ENCODE data around the gene ETFA. TPM values are rescaled to one million over a fixed set of nuclear protein-coding genes. Genes with fewer than 3 reads are reported as not detected.
A peak's percentile ranks its signal among the peaks of the same experiment; 100 is the strongest.

The ETFA gene
- polyA plus RNA-seq, 1 donor from 2014 or later: 107 TPM

GRCh38 chr15:76344893-76345582 is 33.8 kb upstream of the ETFA start:
- H3K27ac Mint-ChIP-seq: peak overlapping the region; percentile 5 to 84 (median 47)
- peaks cover 54% of the 10 kb centered on the region for H3K27me3 Mint-ChIP-seq
- H3K36me3 Mint-ChIP-seq: peaks cover 11% of the 10 kb centered on the region
- peaks cover 0 to 3% (median 0%) of the 10 kb centered on the region in 3 donors for H3K9me3 Mint-ChIP-seq
- peaks cover 16 to 38% (median 19%) of the 10 kb centered on the region in 3 donors for H3K4me1 Mint-ChIP-seq
- H3K4me3 Mint-ChIP-seq: peak overlapping the region; percentile 58 to 89 (median 82)

- H3K4me1 Mint-ChIP-seq: peaks cover 25 to 52% (median 28%) of the 10 kb centered on the region in 3 donors
- peaks cover 10% of the 10 kb centered on the region for H3K36me3 Mint-ChIP-seq
- H3K27me3 Mint-ChIP-seq: peaks cover 66% of the 10 kb centered on the region
- peak overlapping the region; percentile 5 to 63 (median 62) for H3K27ac Mint-ChIP-seq
- peaks cover 0 to 5% (median 0%) of the 10 kb centered on the region in 3 donors for H3K9me3 Mint-ChIP-seq
- H3K4me3 Mint-ChIP-seq: peak overlapping the region in 3 of 4 donors; percentile 32 to 78 (median 64)
Measured at GRCh38 chr15:76343313-76343996, 32.2 kb upstream of the ETFA start.

- Mint-ChIP-seq H3K9me3 (peaks cover 0 to 6% (median 0%) of the 10 kb centered on the region in 3 donors), H3K4me1 (peaks cover 25 to 46% (median 29%) of the 10 kb centered on the region in 3 donors), H3K27ac (peak overlapping the region in 2 of 3 donors; percentile 86 to 91), H3K27me3 (peaks cover 61% of the 10 kb centered on the region), H3K4me3 (peak overlapping the region in 3 of 4 donors; percentile 8 to 87 (median 65)), H3K36me3 (peaks cover 2% of the 10 kb centered on the region)
Measured at GRCh38 chr15:76342382-76343201, 31.3 kb upstream of the ETFA start.

GRCh38 chr15:76342058-76342381 is 30.8 kb upstream of the ETFA start:
- Mint-ChIP-seq H3K36me3 (peaks cover 2% of the 10 kb centered on the region), H3K27ac (peak overlapping the region; percentile 80 to 91 (median 86)), H3K27me3 (peaks cover 64% of the 10 kb centered on the region), H3K4me3 (peak overlapping the region; percentile 26 to 93 (median 76)), H3K4me1 (peaks cover 30 to 49% (median 33%) of the 10 kb centered on the region in 3 donors), H3K9me3 (peaks cover 0 to 6% (median 0%) of the 10 kb centered on the region in 3 donors)

GRCh38 chr15:76341366-76342057 is 30.2 kb upstream of the ETFA start:
- H3K4me1 Mint-ChIP-seq: peaks cover 34 to 54% (median 38%) of the 10 kb centered on the region in 3 donors
- H3K27ac Mint-ChIP-seq: peak overlapping the region; percentile 80 to 91 (median 86)
- H3K27me3 Mint-ChIP-seq: peaks cover 66% of the 10 kb centered on the region
- H3K4me3 Mint-ChIP-seq: peak overlapping the region; percentile 26 to 93 (median 90)
- peaks cover 2% of the 10 kb centered on the region for H3K36me3 Mint-ChIP-seq
- H3K9me3 Mint-ChIP-seq: peaks cover 0 to 6% (median 0%) of the 10 kb centered on the region in 3 donors

GRCh38 chr15:76340803-76341365 is 29.6 kb upstream of the ETFA start:
- Mint-ChIP-seq H3K27ac (peak overlapping the region; percentile 53 to 91 (median 87)), H3K36me3 (peaks cover 2% of the 10 kb centered on the region), H3K27me3 (peaks cover 63% of the 10 kb centered on the region), H3K4me1 (peaks cover 34 to 57% (median 38%) of the 10 kb centered on the region in 3 donors), H3K4me3 (peak overlapping the region; percentile 83 to 95 (median 90)), H3K9me3 (peaks cover 0 to 6% (median 0%) of the 10 kb centered on the region in 3 donors)

- peak overlapping the region; percentile 83 to 95 (median 90) for H3K4me3 Mint-ChIP-seq
- H3K27ac Mint-ChIP-seq: peak overlapping the region; percentile 53 to 92 (median 91)
- H3K27me3 Mint-ChIP-seq: peaks cover 62% of the 10 kb centered on the region
- peaks cover 2% of the 10 kb centered on the region for H3K36me3 Mint-ChIP-seq
- H3K9me3 Mint-ChIP-seq: peaks cover 0 to 4% (median 0%) of the 10 kb centered on the region in 3 donors
- peaks cover 32 to 59% (median 39%) of the 10 kb centered on the region in 3 donors for H3K4me1 Mint-ChIP-seq
Measured at GRCh38 chr15:76340198-76340802, 29.0 kb upstream of the ETFA start.

GRCh38 chr15:76339305-76340197 is 28.3 kb upstream of the ETFA start:
- H3K36me3 Mint-ChIP-seq: peaks cover 2% of the 10 kb centered on the region
- H3K4me1 Mint-ChIP-seq: peaks cover 35 to 58% (median 41%) of the 10 kb centered on the region in 3 donors
- H3K4me3 Mint-ChIP-seq: peak overlapping the region; percentile 83 to 95 (median 90)
- peaks cover 66% of the 10 kb centered on the region for H3K27me3 Mint-ChIP-seq
- H3K27ac Mint-ChIP-seq: peak overlapping the region in 2 of 3 donors; percentile 91 to 92
- peaks cover 0 to 4% (median 0%) of the 10 kb centered on the region in 3 donors for H3K9me3 Mint-ChIP-seq

- Mint-ChIP-seq H3K4me1 (peaks cover 34 to 54% (median 42%) of the 10 kb centered on the region in 3 donors), H3K9me3 (peaks cover 0 to 4% (median 0%) of the 10 kb centered on the region in 3 donors), H3K27ac (peak overlapping the region in 2 of 3 donors; percentile 87 to 91), H3K36me3 (peaks cover 2% of the 10 kb centered on the region), H3K27me3 (peaks cover 67% of the 10 kb centered on the region), H3K4me3 (peak overlapping the region; percentile 55 to 92 (median 75))
Measured at GRCh38 chr15:76338486-76339304, 27.4 kb upstream of the ETFA start.

- Mint-ChIP-seq H3K27ac (peak overlapping the region in 2 of 3 donors; percentile 93 to 94), H3K27me3 (peaks cover 62% of the 10 kb centered on the region), H3K36me3 (peaks cover 2% of the 10 kb centered on the region), H3K4me1 (peaks cover 34 to 54% (median 42%) of the 10 kb centered on the region in 3 donors), H3K4me3 (peak overlapping the region in 3 of 4 donors; percentile 84 to 92 (median 89)), H3K9me3 (peaks cover 0 to 4% (median 0%) of the 10 kb centered on the region in 3 donors)
Measured at GRCh38 chr15:76337696-76338485, 26.6 kb upstream of the ETFA start.

GRCh38 chr15:76337059-76337695 is 25.9 kb upstream of the ETFA start:
- Mint-ChIP-seq H3K4me3 (peak overlapping the region; percentile 84 to 92 (median 90)), H3K27me3 (peaks cover 59% of the 10 kb centered on the region), H3K27ac (peak overlapping the region; percentile 79 to 94 (median 93)), H3K4me1 (peaks cover 36 to 53% (median 42%) of the 10 kb centered on the region in 3 donors), H3K36me3 (peaks cover 2% of the 10 kb centered on the region), H3K9me3 (peaks cover 0 to 4% (median 0%) of the 10 kb centered on the region in 3 donors)

Data from IgD-negative memory B cell (primary cell).